Activated T-cell treated with anti-CD3 and anti-CD28 coated beads, Interleukin-2, amount 50 U/mL, for 72 hours (primary cell): ENCODE data around the gene ZNF648. TPM values are rescaled to one million over a fixed set of nuclear protein-coding genes. Genes with fewer than 3 reads are reported as not detected.
"Not testable (repeated sequence)": the region's sequence is repeated elsewhere in the genome, so short reads cannot be mapped to it uniquely, and the experiment has no call there.

Experiments
- ATAC-seq, 2 donors: fragments of 150-1000 bp; cut with Tn5 transposase; replicated peaks in 1 of 2; 2 replicates each; pipeline ENCODE4 v1.10.0; 2021; ENCODE audit warnings: moderate library complexity in 2 of 2, mild to moderate bottlenecking in 1 of 2
- DNase-seq, 2 donors: peaks; one replicate each; pipeline ENCODE4 v3.0.0; 2021 to 2022; ENCODE audit warnings: mixed read lengths in 1 of 2
- H3K27ac Mint-ChIP-seq: one replicate; pipeline ENCODE4 v1.8.0; 2022; ENCODE audit warnings: mild to moderate bottlenecking, moderate library complexity, mixed read lengths
- H3K27me3 Mint-ChIP-seq: one replicate; pipeline ENCODE4 v1.8.0; 2022; ENCODE audit warnings: low read depth, mixed read lengths
- H3K36me3 Mint-ChIP-seq, 2 donors: one replicate each; pipeline ENCODE4 v1.8.0; 2022; ENCODE audit warnings: mixed read lengths in 2 of 2, mild to moderate bottlenecking in 1 of 2; ENCODE audit not compliant: insufficient read depth in 2 of 2
- H3K4me1 Mint-ChIP-seq: one replicate; pipeline ENCODE4 v1.8.0; 2022; ENCODE audit warnings: low read depth, mixed read lengths
- H3K4me3 Mint-ChIP-seq, 2 donors: one replicate each; pipeline ENCODE4 v1.8.0; 2022; ENCODE audit warnings: mild to moderate bottlenecking in 2 of 2, mixed read lengths in 2 of 2, moderate library complexity in 2 of 2
- H3K9me3 Mint-ChIP-seq, 2 donors: one replicate each; pipeline ENCODE4 v1.8.0; 2022; ENCODE audit warnings: mixed read lengths in 2 of 2
- total RNA-seq, 2 donors: library from RNA; stranded (reverse); gene quantifications; one replicate each; pipeline ENCODE4 v1.2.3, GENCODE V29; 2022

Gene ZNF648
- total RNA-seq, 2 donors from 2014 or later, result 0.07 TPM; not detected in 1

- Mint-ChIP-seq H3K4me3 (no peak overlapping the region), H3K27me3 (peaks cover 53% of the 10 kb centered on the region), H3K4me1 (no peaks in the 10 kb centered on the region), H3K27ac (no peak overlapping the region), H3K9me3 (no peaks in the 10 kb centered on the region), H3K36me3 (no peaks in the 10 kb centered on the region)
- DNase-seq (no peak), ATAC-seq (no peak)
Observed at GRCh38 chr1:182062223-182062622, 711 bp upstream of the ZNF648 start.

- no peaks in the 10 kb centered on the region for H3K9me3 Mint-ChIP-seq
- H3K27me3 Mint-ChIP-seq, result peaks cover 58% of the 10 kb centered on the region
- no peaks in the 10 kb centered on the region for H3K36me3 Mint-ChIP-seq
- no peak overlapping the region for H3K27ac Mint-ChIP-seq
- peaks cover 4% of the 10 kb centered on the region for H3K4me1 Mint-ChIP-seq
- no peak for DNase-seq
- no peak overlapping the region for H3K4me3 Mint-ChIP-seq
- no peak for ATAC-seq
Observed at GRCh38 chr1:182060877-182061276, 635 bp downstream of the ZNF648 start.

DNA sequence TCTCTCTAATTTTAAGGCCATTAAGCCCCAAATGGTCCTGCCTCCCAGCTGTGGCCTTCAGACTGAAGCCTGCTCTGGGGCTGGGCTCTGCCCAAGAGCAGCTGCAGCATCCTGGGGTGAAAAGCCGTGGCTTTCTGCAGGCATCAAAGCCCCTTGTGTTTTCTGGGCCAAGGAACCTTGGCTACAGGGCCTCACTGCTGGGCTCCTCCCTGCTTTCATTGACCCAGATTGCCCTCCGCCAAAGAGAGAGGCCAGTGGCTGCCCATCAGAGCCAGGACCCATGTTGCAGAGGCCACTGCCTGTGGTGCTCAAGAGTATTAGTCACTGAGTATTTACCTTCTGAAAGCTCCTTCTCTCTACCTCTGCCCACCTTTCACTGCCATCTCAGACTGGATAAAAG, 1.6 kb downstream of the ZNF648 start:
- Mint-ChIP-seq H3K9me3 (no peaks in the 10 kb centered on the region), H3K4me3 (no peak overlapping the region), H3K4me1 (peaks cover 4% of the 10 kb centered on the region), H3K36me3 (no peaks in the 10 kb centered on the region), H3K27me3 (peaks cover 62% of the 10 kb centered on the region), H3K27ac (no peak overlapping the region)
- no peak for DNase-seq
- ATAC-seq, result no peak

DNA sequence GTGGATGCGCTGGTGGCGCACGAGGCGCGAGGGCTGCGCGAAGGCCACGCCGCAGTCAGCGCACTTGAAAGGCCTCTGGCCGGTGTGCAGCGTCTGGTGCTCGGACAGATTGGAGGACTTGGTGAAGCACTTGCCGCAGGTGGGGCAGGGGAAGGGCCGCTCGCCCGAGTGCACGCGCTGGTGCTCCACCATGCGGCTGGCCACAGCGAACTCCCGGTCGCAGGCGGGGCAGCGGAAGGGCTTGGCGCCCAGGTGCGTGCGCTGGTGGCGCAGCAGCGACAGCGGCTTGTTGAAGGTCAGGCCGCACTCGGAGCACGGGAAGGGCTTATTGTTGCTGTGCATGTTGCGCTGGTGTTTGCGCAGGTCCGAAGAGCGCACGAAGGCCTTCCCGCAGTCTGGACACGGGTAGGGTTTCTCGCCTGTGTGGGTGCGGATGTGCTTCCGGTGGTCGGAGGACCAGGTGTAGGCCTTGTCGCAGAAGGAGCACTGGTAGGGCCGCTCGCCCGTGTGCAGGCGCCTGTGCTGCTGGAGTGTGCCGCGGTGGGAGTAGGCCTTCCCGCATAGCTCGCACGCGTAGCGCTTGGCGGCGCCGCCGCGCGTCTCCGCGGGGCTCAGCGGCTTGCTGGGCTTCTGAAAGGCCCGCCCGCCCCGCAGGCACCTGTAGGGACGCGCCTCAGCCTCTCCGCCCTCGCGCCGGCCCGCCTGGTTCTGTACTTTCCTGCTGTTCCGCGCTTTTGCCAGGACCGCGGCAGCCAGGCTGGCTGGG, 4.7 kb downstream of the ZNF648 start:
- no peaks in the 10 kb centered on the region for H3K9me3 Mint-ChIP-seq
- H3K27me3 Mint-ChIP-seq, result peaks cover 35% of the 10 kb centered on the region
- H3K36me3 Mint-ChIP-seq, result no peaks in the 10 kb centered on the region
- ATAC-seq (peak; percentile 31 to 47), DNase-seq (peak in 1 of 2 donors; percentile 8)
- peak overlapping the region in 1 of 2 donors; percentile 57 for H3K4me3 Mint-ChIP-seq
- no peak overlapping the region for H3K27ac Mint-ChIP-seq
- peaks cover 12% of the 10 kb centered on the region for H3K4me1 Mint-ChIP-seq

GRCh38 chr1:182054698-182055326, 6.7 kb downstream of the ZNF648 start:
- ATAC-seq, result peak; percentile 46 to 56
- Mint-ChIP-seq H3K36me3 (no peaks in the 10 kb centered on the region), H3K27me3 (peaks cover 26% of the 10 kb centered on the region)

GRCh38 chr1:182052355-182052754, 9.2 kb downstream of the ZNF648 start:
- DNase-seq (no peak), ATAC-seq (peak; percentile 11 to 25)
- H3K4me3 Mint-ChIP-seq, result no peak overlapping the region
- H3K27me3 Mint-ChIP-seq, result peaks cover 18% of the 10 kb centered on the region
- no peak overlapping the region for H3K27ac Mint-ChIP-seq
- no peaks in the 10 kb centered on the region for H3K36me3 Mint-ChIP-seq
- H3K9me3 Mint-ChIP-seq, result no peaks in the 10 kb centered on the region
- H3K4me1 Mint-ChIP-seq, result peaks cover 26% of the 10 kb centered on the region

More at GRCh38 chr1:182054698-182055326, 6.7 kb downstream of the ZNF648 start:
- Mint-ChIP-seq H3K27ac (no peak overlapping the region), H3K9me3 (no peaks in the 10 kb centered on the region), H3K4me1 (peaks cover 16% of the 10 kb centered on the region), H3K4me3 (no peak overlapping the region)
- peak; percentile 58 to 70 for DNase-seq

- ATAC-seq, result peak; percentile 49 to 67
- no peak for DNase-seq
- no peak overlapping the region for H3K4me3 Mint-ChIP-seq
- H3K36me3 Mint-ChIP-seq, result no peaks in the 10 kb centered on the region
- H3K27ac Mint-ChIP-seq, result no peak overlapping the region
- no peaks in the 10 kb centered on the region for H3K9me3 Mint-ChIP-seq
- peaks cover 17% of the 10 kb centered on the region for H3K27me3 Mint-ChIP-seq
- peaks cover 30% of the 10 kb centered on the region for H3K4me1 Mint-ChIP-seq
Observed at GRCh38 chr1:182051938-182052337, 9.6 kb downstream of the ZNF648 start.

DNA sequence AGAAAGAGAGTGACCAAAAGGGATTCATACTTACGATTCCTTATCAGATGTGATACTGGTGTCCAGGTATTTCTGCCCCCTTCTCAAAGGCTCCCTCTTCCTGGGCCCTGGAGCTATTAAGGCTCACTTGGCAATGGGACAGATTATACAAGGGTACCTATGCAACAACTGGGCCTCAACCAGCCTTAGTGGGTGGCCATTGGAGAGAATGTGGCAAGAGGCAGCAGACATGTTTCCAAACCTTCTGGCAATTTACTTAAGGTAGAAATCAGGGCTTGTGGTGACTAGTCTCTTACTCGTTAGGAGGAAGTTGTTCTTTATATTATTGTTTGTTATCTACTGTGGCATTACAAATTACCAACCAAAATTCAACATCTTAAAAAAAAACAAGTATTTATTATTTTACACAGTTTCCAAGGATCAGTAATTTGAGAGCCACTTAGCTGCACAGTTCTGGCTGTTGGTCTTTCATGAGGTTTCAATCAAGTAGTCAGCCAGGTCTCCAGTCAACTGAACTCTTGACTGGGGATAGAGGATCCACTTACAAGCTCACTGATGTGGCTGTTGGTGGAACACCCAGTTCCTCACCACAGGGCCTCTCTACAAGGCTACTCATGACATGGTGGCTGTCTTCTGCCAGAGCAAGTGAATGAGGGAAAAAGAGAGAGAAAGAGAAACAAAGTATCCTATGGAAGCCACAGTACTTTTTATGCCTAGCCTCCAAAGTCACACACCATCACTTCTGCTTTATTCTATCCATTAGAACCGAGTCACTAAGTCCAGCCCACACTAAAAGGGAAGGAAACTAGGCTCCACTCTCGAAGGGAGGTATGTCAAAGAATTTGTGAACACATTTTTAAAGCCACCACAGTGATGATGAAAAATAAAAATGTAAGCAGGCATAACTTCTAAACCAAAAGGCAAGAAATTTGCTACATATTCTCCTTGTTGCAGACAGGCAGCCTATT, 10.7 kb downstream of the ZNF648 start:
- Mint-ChIP-seq H3K9me3 (no peaks in the 10 kb centered on the region), H3K4me3 (no peak overlapping the region), H3K27ac (no peak overlapping the region), H3K4me1 (peaks cover 31% of the 10 kb centered on the region), H3K27me3 (peaks cover 8% of the 10 kb centered on the region), H3K36me3 (peaks cover 0 to 2% of the 10 kb centered on the region in 2 donors)
- no peak for DNase-seq
- ATAC-seq, result no peak

DNA sequence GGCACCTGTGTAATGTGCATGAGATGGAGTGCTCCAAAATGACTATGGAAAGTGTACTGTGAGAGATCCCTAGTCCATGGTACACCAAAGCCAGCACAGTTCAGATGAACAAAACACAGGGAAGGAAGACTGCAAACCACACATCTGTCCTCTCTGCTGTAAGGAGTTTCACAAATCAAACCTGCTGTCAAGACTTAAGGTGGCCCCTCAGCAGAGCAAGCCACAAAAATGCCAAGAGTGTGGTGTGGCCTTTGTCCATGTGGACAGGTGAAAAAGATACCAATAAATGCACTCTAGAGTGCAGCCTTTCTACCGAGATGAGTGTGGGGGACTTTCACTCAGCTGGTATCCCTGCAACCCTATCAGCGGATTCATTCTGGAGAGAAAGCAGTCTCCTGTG, 12.9 kb downstream of the ZNF648 start:
- ATAC-seq (no peak), DNase-seq (no peak)
- H3K27me3 Mint-ChIP-seq, result no peaks in the 10 kb centered on the region
- H3K27ac Mint-ChIP-seq, result no peak overlapping the region
- peaks cover 31% of the 10 kb centered on the region for H3K4me1 Mint-ChIP-seq
- H3K9me3 Mint-ChIP-seq, result peaks cover 0 to 5% of the 10 kb centered on the region in 2 donors
- H3K36me3 Mint-ChIP-seq, result peaks cover 1 to 3% of the 10 kb centered on the region in 2 donors
- no peak overlapping the region for H3K4me3 Mint-ChIP-seq

GRCh38 chr1:182046763-182047162, 14.7 kb downstream of the ZNF648 start:
- H3K27ac Mint-ChIP-seq, result peak overlapping the region; percentile 49
- H3K36me3 Mint-ChIP-seq, result peaks cover 1 to 3% of the 10 kb centered on the region in 2 donors
- peaks cover 23% of the 10 kb centered on the region for H3K4me1 Mint-ChIP-seq
- no peak for DNase-seq
- peak overlapping the region in 1 of 2 donors; percentile 23 for H3K4me3 Mint-ChIP-seq
- H3K9me3 Mint-ChIP-seq, result peaks cover 0 to 5% of the 10 kb centered on the region in 2 donors
- no peaks in the 10 kb centered on the region for H3K27me3 Mint-ChIP-seq
- peak; percentile 76 to 86 for ATAC-seq

GRCh38 chr1:182045481-182045880, 16.0 kb downstream of the ZNF648 start:
- not testable (repeated sequence) for H3K36me3 Mint-ChIP-seq, H3K27ac Mint-ChIP-seq, H3K4me3 Mint-ChIP-seq, H3K27me3 Mint-ChIP-seq, DNase-seq, ATAC-seq, H3K9me3 Mint-ChIP-seq
- H3K4me1 Mint-ChIP-seq, result peaks cover 20% of the 10 kb centered on the region

GRCh38 chr1:182041615-182042014, 19.9 kb downstream of the ZNF648 start:
- Mint-ChIP-seq H3K36me3 (peaks cover 1 to 2% of the 10 kb centered on the region in 2 donors), H3K4me3 (no peak overlapping the region), H3K27me3 (no peaks in the 10 kb centered on the region), H3K9me3 (peaks cover 0 to 5% of the 10 kb centered on the region in 2 donors), H3K27ac (no peak overlapping the region), H3K4me1 (peaks cover 2% of the 10 kb centered on the region)
- ATAC-seq (no peak), DNase-seq (no peak)

DNA sequence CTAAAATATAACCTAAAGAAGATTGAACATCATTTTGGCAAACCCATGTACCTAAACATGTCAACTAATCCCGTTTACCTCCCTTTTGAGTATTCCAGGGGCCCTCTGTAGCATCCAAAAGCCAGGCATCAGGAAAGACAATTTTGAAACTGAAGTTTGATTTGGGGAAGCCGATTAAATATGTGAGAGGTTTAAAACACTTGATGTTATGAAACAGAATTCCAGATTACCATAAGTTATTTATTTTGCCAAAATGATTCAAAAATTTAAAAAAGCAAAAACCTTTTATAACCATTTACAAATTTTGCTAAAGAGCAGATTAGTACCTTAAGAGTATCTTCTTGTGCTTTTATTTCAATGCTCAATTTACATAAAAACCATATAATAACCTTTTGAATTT, 23.3 kb downstream of the ZNF648 start:
- Mint-ChIP-seq H3K4me3 (no peak overlapping the region), H3K27ac (no peak overlapping the region), H3K36me3 (peaks cover 0 to 1% of the 10 kb centered on the region in 2 donors), H3K27me3 (no peaks in the 10 kb centered on the region), H3K9me3 (no peaks in the 10 kb centered on the region), H3K4me1 (no peaks in the 10 kb centered on the region)
- DNase-seq (no peak), ATAC-seq (no peak)
